Measurements from ENCODE around the gene EXO5.
"Not testable (repeated sequence)": the region's sequence is repeated elsewhere in the genome, so short reads cannot be mapped to it uniquely, and the experiment has no call there.

The EXO5 gene

GRCh38 chr1:40478276-40478675 is 30.3 kb upstream of the EXO5 start:
- no peak for TF ChIP-seq CTCF (IDR thresholded peaks at IDR 0.05; ENCODE audit: low read depth, low read length)
- no peak for DNase-seq (ENCODE audit: extremely low read depth, low read depth)

DNA sequence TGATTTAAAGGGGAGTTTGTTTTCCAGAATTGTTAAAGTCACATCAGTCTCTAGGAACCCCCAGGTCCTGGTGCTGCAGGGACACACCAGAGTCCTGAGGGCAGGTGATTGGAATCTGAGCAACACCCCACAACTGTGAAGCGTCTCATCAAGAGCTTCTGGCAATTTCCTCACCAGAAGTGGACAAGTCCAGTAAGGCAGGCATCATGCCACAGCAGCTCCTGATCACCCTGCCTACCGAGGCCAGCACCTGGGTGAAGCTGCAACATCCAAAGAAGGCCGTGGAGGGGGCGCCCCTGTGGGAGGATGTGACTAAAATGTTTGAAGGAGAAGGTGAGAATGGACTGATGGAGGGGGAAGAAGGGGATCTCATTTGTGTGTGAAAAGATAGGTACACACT is 29.4 kb upstream of the EXO5 start:
- no peak for DNase-seq (ENCODE audit: extremely low read depth, low read depth)

DNA sequence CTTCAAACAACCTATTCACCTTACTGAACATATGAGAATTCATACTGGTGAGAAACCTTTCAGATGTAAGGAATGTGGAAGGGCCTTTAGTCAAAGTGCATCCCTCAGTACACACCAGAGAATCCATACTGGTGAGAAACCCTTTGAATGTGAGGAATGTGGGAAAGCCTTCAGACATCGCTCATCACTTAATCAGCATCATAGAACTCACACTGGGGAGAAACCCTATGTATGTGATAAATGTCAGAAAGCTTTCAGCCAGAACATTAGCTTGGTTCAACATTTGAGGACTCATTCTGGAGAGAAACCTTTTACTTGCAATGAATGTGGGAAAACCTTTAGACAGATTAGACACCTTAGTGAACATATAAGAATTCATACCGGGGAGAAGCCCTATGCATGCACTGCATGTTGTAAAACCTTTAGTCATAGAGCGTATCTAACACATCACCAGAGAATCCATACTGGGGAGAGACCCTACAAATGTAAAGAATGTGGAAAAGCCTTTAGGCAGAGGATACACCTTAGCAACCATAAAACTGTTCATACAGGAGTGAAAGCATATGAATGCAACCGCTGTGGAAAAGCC is 13.2 kb upstream of the EXO5 start:
- DNase-seq (ENCODE audit: extremely low read depth, low read depth): no peak
- TF ChIP-seq CTCF (IDR thresholded peaks at IDR 0.05; ENCODE audit: low read depth, low read length): no peak

More for the DNA sequence above, 29.4 kb upstream of the EXO5 start:
- no peak for TF ChIP-seq CTCF (IDR thresholded peaks at IDR 0.05; ENCODE audit: low read depth, low read length)

GRCh38 chr1:40502651-40503050 is 5.9 kb upstream of the EXO5 start:
- not testable (repeated sequence) for DNase-seq (ENCODE audit: extremely low read depth, low read depth)

DNA sequence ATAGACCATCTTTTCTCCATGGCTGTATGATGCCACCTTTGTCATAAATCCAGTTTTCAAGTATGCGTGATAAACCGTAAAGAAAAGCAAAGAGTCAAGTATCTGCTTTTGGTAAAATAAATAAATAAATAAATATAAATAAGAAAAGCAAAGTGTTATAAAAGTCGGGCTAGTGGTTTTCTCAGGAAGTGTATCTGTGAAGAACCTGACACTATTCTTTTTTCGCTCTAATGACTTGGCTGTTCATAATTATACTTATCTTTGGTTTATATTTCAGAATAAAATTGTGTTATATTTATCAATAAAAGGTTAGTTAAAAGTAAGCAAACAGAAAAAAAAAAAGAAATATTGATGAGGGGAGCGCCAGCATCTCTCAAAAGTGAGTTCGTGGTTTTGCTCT is 594 bp upstream of the EXO5 start:
- TF ChIP-seq CTCF (IDR thresholded peaks at IDR 0.05; ENCODE audit: low read depth, low read length): no peak
- no peak for DNase-seq (ENCODE audit: extremely low read depth, low read depth)

DNA sequence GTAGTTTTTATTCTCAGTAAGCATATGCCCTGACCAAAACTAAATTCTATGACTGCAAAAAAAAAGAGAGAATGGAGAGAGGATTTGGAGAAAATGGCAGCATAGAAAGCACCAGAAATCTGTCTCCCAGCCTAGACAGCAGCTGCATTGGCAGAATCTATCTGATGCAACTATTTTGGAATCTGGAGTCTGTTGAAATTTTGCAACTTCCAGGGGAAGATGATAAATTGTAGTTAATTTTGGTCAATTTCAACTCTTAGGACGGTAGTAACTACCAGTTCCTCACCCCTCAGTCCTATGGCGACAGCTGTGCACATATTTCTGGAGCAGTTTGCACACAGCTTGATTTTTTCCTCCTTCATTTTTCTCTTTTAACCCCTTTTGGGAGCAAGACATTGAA is 10.9 kb downstream of the EXO5 start:
- TF ChIP-seq CTCF (IDR thresholded peaks at IDR 0.05; ENCODE audit: low read depth, low read length): no peak
- DNase-seq (ENCODE audit: extremely low read depth, low read depth): no peak

GRCh38 chr1:40530735-40531380 is 22.3 kb downstream of the EXO5 start:
- no peak for TF ChIP-seq CTCF (IDR thresholded peaks at IDR 0.05; ENCODE audit: low read depth, low read length)

More at GRCh38 chr1:40530735-40531380, 22.3 kb downstream of the EXO5 start:
- no peak for DNase-seq (ENCODE audit: extremely low read depth, low read depth)

Data from AG09319 (cell line).